Testis (tissue), 2 donors: Measurements from ENCODE around the gene KRT3.

Experiments
- POLR2A ChIP-seq: fragments of 450-650 bp; IDR thresholded peaks from one replicate; pipeline ENCODE4 v1.6.1; 2017; ENCODE audit warnings: antibody characterized with exemption, mild to moderate bottlenecking, moderate library complexity
- TF ChIP-seq, protein P1 (sequence below), 3 experiments: fragments of 450-650 bp in 2 of 3; fragments of 200-600 bp in 1 of 3; sonication (generic) in 1 of 3; IDR thresholded peaks; one replicate each; pipeline ENCODE4 v1.5.1; 2016 to 2019; ENCODE audit warnings: antibody characterized with exemption in 3 of 3, mild to moderate bottlenecking in 2 of 3, moderate library complexity in 1 of 3

DNA sequence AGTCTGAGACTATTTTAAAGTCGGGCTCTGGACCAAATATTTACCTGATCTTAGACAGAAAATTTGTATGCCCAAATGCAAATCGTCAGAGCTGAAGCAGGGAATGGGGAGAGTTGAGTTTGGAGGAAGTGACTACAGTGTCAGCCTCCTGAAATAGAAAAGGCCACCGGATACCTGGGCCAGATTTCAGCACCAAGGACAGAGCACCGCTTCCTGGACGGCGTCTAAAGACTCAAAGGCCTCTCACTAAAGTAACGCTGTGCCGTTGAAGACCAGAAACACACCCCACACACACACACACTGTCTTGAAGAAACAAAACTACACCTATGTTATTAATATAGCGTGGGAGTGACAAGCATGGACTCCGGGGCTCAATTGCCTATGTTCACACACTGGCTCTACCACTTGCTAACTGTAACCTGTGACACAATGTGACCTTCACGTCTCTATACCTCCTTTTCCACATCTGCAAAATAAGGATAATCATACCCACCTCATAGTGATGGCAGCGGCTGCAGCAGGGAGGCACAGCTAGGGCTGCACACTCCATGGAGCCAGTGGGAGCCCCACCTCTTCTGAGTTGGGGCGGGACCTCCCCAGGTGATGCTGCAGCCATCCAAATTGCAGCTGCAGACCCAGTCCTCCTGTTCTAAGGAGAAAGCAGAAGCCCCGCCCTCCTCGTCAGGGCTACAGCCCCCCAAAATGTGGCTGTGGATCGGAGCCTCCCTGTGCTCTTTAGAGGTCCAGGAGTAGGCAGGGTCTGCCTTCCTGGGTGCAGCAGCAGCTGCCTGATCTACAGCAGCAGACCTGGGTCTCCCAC is 54.3 kb downstream of the KRT3 start:
- TF ChIP-seq, protein P1, sequence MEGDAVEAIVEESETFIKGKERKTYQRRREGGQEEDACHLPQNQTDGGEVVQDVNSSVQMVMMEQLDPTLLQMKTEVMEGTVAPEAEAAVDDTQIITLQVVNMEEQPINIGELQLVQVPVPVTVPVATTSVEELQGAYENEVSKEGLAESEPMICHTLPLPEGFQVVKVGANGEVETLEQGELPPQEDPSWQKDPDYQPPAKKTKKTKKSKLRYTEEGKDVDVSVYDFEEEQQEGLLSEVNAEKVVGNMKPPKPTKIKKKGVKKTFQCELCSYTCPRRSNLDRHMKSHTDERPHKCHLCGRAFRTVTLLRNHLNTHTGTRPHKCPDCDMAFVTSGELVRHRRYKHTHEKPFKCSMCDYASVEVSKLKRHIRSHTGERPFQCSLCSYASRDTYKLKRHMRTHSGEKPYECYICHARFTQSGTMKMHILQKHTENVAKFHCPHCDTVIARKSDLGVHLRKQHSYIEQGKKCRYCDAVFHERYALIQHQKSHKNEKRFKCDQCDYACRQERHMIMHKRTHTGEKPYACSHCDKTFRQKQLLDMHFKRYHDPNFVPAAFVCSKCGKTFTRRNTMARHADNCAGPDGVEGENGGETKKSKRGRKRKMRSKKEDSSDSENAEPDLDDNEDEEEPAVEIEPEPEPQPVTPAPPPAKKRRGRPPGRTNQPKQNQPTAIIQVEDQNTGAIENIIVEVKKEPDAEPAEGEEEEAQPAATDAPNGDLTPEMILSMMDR (IDR thresholded peaks at IDR 0.05) = no peak
- no peak for TF ChIP-seq POLR2A
